ENCODE data around the gene BHLHA15. TPM values are rescaled to one million over a fixed set of nuclear protein-coding genes. Genes with fewer than 3 reads are reported as not detected.
"Not testable (repeated sequence)": the region's sequence is repeated elsewhere in the genome, so short reads cannot be mapped to it uniquely, and the experiment has no call there.

BHLHA15 gene
- total RNA-seq, 1 experiment from 2014 or later, result 2.8 TPM

- no peak for DNase-seq (ENCODE audit: low spot score)
- Mint-ChIP-seq H3K27me3 (ENCODE audit: low read depth) (no peaks in the 10 kb centered on the region), H3K27ac (no peak overlapping the region), H3K9me3 (no peaks in the 10 kb centered on the region), H3K4me3 (no peak overlapping the region), H3K4me1 (peaks cover 5% of the 10 kb centered on the region), H3K36me3 (no peaks in the 10 kb centered on the region)
- ATAC-seq, result no peak
- CTCF ChIA-PET, result no interaction called here
- POLR2A ChIA-PET, result no interaction called here
- TF ChIP-seq ZNF219 (CRISPR knock-in tag; IDR thresholded peaks at IDR 0.05; ENCODE audit: borderline replicate concordance) (no peak), RELA (CRISPR knock-in tag; IDR thresholded peaks at IDR 0.05; ENCODE audit: borderline replicate concordance) (0 out of 2 replicates have a peak, but pooled peaks have one; percentile 16)
These were observed 5.8 kb downstream of the BHLHA15 start for GRCh38 chr7:98216941-98217622.

GRCh38 chr7:98217623-98218582 is 6.7 kb downstream of the BHLHA15 start:
- ATAC-seq, result no peak
- no peaks in the 10 kb centered on the region for H3K27me3 Mint-ChIP-seq (ENCODE audit: low read depth)
- H3K27ac Mint-ChIP-seq, result peak overlapping the region; percentile 45
- H3K9me3 Mint-ChIP-seq, result no peaks in the 10 kb centered on the region
- H3K4me1 Mint-ChIP-seq, result peaks cover 5% of the 10 kb centered on the region
- no peak for DNase-seq (ENCODE audit: low spot score)
- POLR2A ChIA-PET, result no interaction called here
- H3K36me3 Mint-ChIP-seq, result no peaks in the 10 kb centered on the region
- TF ChIP-seq, protein P1, sequence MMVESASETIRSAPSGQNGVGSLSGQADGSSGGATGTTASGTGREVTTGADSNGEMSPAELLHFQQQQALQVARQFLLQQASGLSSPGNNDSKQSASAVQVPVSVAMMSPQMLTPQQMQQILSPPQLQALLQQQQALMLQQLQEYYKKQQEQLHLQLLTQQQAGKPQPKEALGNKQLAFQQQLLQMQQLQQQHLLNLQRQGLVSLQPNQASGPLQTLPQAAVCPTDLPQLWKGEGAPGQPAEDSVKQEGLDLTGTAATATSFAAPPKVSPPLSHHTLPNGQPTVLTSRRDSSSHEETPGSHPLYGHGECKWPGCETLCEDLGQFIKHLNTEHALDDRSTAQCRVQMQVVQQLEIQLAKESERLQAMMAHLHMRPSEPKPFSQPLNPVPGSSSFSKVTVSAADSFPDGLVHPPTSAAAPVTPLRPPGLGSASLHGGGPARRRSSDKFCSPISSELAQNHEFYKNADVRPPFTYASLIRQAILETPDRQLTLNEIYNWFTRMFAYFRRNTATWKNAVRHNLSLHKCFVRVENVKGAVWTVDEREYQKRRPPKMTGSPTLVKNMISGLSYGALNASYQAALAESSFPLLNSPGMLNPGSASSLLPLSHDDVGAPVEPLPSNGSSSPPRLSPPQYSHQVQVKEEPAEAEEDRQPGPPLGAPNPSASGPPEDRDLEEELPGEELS (CRISPR knock-in tag; IDR thresholded peaks at IDR 0.05), result no peak
- TF ChIP-seq, protein P2, sequence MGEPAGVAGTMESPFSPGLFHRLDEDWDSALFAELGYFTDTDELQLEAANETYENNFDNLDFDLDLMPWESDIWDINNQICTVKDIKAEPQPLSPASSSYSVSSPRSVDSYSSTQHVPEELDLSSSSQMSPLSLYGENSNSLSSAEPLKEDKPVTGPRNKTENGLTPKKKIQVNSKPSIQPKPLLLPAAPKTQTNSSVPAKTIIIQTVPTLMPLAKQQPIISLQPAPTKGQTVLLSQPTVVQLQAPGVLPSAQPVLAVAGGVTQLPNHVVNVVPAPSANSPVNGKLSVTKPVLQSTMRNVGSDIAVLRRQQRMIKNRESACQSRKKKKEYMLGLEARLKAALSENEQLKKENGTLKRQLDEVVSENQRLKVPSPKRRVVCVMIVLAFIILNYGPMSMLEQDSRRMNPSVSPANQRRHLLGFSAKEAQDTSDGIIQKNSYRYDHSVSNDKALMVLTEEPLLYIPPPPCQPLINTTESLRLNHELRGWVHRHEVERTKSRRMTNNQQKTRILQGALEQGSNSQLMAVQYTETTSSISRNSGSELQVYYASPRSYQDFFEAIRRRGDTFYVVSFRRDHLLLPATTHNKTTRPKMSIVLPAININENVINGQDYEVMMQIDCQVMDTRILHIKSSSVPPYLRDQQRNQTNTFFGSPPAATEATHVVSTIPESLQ (CRISPR knock-in tag; IDR thresholded peaks at IDR 0.05), result no peak
- TF ChIP-seq AR (CRISPR knock-in tag; IDR thresholded peaks at IDR 0.05) (no peak), HMGXB4 (CRISPR knock-in tag; IDR thresholded peaks at IDR 0.05) (no peak), ZNF232 (CRISPR knock-in tag; IDR thresholded peaks at IDR 0.05) (no peak)
- TF ChIP-seq, protein P3, sequence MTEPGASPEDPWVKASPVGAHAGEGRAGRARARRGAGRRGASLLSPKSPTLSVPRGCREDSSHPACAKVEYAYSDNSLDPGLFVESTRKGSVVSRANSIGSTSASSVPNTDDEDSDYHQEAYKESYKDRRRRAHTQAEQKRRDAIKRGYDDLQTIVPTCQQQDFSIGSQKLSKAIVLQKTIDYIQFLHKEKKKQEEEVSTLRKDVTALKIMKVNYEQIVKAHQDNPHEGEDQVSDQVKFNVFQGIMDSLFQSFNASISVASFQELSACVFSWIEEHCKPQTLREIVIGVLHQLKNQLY (CRISPR knock-in tag; IDR thresholded peaks at IDR 0.05), result no peak
- TF ChIP-seq, protein P4, sequence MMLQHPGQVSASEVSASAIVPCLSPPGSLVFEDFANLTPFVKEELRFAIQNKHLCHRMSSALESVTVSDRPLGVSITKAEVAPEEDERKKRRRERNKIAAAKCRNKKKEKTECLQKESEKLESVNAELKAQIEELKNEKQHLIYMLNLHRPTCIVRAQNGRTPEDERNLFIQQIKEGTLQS (CRISPR knock-in tag; conservative IDR thresholded peaks at IDR 0.05), result no peak
- H3K4me3 Mint-ChIP-seq, result no peak overlapping the region
- CTCF ChIA-PET, result no interaction called here

- DNase-seq (ENCODE audit: low spot score); H3K27me3 Mint-ChIP-seq (ENCODE audit: low read depth); ATAC-seq; CTCF ChIA-PET; H3K9me3 Mint-ChIP-seq; H3K4me1 Mint-ChIP-seq; POLR2A ChIA-PET; H3K36me3 Mint-ChIP-seq; H3K4me3 Mint-ChIP-seq; H3K27ac Mint-ChIP-seq: not testable (repeated sequence)
These were observed 8.1 kb downstream of the BHLHA15 start for GRCh38 chr7:98219382-98219781.

All from WTC11 (cell line).